ENCODE results near the gene TIMP2. TPM values are rescaled to one million over a fixed set of nuclear protein-coding genes. Genes with fewer than 3 reads are reported as not detected.

The TIMP2 gene
- total RNA-seq (1 to 10 TPM; 5.9 to 6.0 TPM), polyA plus RNA-seq (under 1 TPM in 1 of 2 donors, not detected in 1; 0.22 TPM)

- intact Hi-C loops (cut with micrococcal nuclease): loop anchor here (1.0 kb wide), 1 partner anchor 60 kb away; no protein-coding TSS in a partner anchor
- H3K4me3 Mint-ChIP-seq: peak within 1 kb of the TSS; percentile 75 to 90 (median 82)
- CTCF ChIA-PET (ENCODE audit: partially characterized antibody): no interaction called here
- peaks cover 0 to 2% (median 0%) of the 10 kb centered on the region in 8 donors for H3K9me3 Mint-ChIP-seq
- peak; percentile 55 to 74 (median 65) for DNase-seq
- H3K27ac ChIP-seq (ENCODE audit: low read depth, low read length): no peak within 1 kb of the TSS
- no peak within 1 kb of the TSS for H3K27ac Mint-ChIP-seq
- POLR2A ChIA-PET (ENCODE audit: partially characterized antibody): interaction anchor here (0.5 kb wide), 1 partner anchor 191 kb away, joined by 4 read pairs; no protein-coding TSS in a partner anchor
- H3K36me3 Mint-ChIP-seq: no peaks in the 10 kb centered on the region
- H3K4me1 ChIP-seq (ENCODE audit: insufficient read depth, low read length): peaks cover 15% of the 10 kb centered on the region
- H3K36me3 ChIP-seq (ENCODE audit: insufficient read depth, low read length): no peaks in the 10 kb centered on the region
- H3K4me1 Mint-ChIP-seq: peaks cover 5 to 18% (median 10%) of the 10 kb centered on the region in 4 donors
- no peaks in the 10 kb centered on the region for H3K27me3 ChIP-seq (ENCODE audit: insufficient read depth, low read length)
- H3K4me3 ChIP-seq (ENCODE audit: low read length in 2 of 2): peak within 1 kb of the TSS in 1 of 2 donors; percentile 54
- H3K9me3 ChIP-seq (ENCODE audit: control insufficient read depth in 1 of 2, low read length in 2 of 2): no peaks in the 10 kb centered on the region
- peaks cover 7 to 13% of the 10 kb centered on the region in 2 donors for H3K27me3 Mint-ChIP-seq
Observed at GRCh38 chr17:78925234-78925633, at the start of gene TIMP2. Gene TIMP2, minus strand, starts transcription at chr17:78925387. Its CDS starts 299 bp downstream, at chr17:78925088.

GRCh38 chr17:78973792-78974520 is 48.8 kb upstream of the TIMP2 start:
- H3K4me1 Mint-ChIP-seq: peaks cover 8 to 38% (median 18%) of the 10 kb centered on the region in 4 donors
- H3K27me3 ChIP-seq (ENCODE audit: insufficient read depth, low read length): no peaks in the 10 kb centered on the region
- no peak for DNase-seq
- intact Hi-C loops (cut with micrococcal nuclease): loop anchor here (5.0 kb wide), 1 partner anchor 527 kb away; no protein-coding TSS in a partner anchor
- POLR2A ChIA-PET (ENCODE audit: partially characterized antibody): no interaction called here
- no peaks in the 10 kb centered on the region for H3K36me3 ChIP-seq (ENCODE audit: insufficient read depth, low read length)
- H3K4me1 ChIP-seq (ENCODE audit: insufficient read depth, low read length): peaks cover 22% of the 10 kb centered on the region
- peaks cover 0 to 11% of the 10 kb centered on the region in 2 donors for H3K36me3 Mint-ChIP-seq
- no peaks in the 10 kb centered on the region for H3K27me3 Mint-ChIP-seq
- H3K4me3 ChIP-seq (ENCODE audit: low read length in 2 of 2): no peak overlapping the region
- H3K9me3 ChIP-seq (ENCODE audit: control insufficient read depth in 1 of 2, low read length in 2 of 2): no peaks in the 10 kb centered on the region
- H3K27ac Mint-ChIP-seq: no peak overlapping the region
- H3K27ac ChIP-seq (ENCODE audit: low read depth, low read length): no peak overlapping the region
- H3K9me3 Mint-ChIP-seq: no peaks in the 10 kb centered on the region
- no peak overlapping the region for H3K4me3 Mint-ChIP-seq
- CTCF ChIA-PET (ENCODE audit: partially characterized antibody): interaction anchor here (4.6 kb wide), 1 partner anchor 109 kb away, joined by 60 read pairs; no protein-coding TSS in a partner anchor

- no peak for DNase-seq
- no peaks in the 10 kb centered on the region for H3K27me3 ChIP-seq (ENCODE audit: insufficient read depth, low read length)
- Mint-ChIP-seq H3K27me3 (no peaks in the 10 kb centered on the region), H3K9me3 (no peaks in the 10 kb centered on the region), H3K4me3 (no peak overlapping the region), H3K4me1 (peaks cover 8 to 32% (median 18%) of the 10 kb centered on the region in 4 donors), H3K27ac (no peak overlapping the region), H3K36me3 (peaks cover 0 to 11% of the 10 kb centered on the region in 2 donors)
- no peak overlapping the region for H3K4me3 ChIP-seq (ENCODE audit: low read length in 2 of 2)
- H3K4me1 ChIP-seq (ENCODE audit: insufficient read depth, low read length): peaks cover 17% of the 10 kb centered on the region
- POLR2A ChIA-PET (ENCODE audit: partially characterized antibody): no interaction called here
- CTCF ChIA-PET (ENCODE audit: partially characterized antibody): interaction anchor here (2.6 to 4.6 kb wide), 2 partner anchors 31 to 108 kb away, joined by 11 to 60 read pairs; no protein-coding TSS in a partner anchor
- intact Hi-C loops (cut with micrococcal nuclease): loop anchor here (5.0 kb wide), 1 partner anchor 526 kb away; no protein-coding TSS in a partner anchor
- no peaks in the 10 kb centered on the region for H3K36me3 ChIP-seq (ENCODE audit: insufficient read depth, low read length)
- H3K9me3 ChIP-seq (ENCODE audit: control insufficient read depth in 1 of 2, low read length in 2 of 2): no peaks in the 10 kb centered on the region
- H3K27ac ChIP-seq (ENCODE audit: low read depth, low read length): no peak overlapping the region
Observed at GRCh38 chr17:78973196-78973595, 48.0 kb upstream of the TIMP2 start.

- CTCF ChIA-PET (ENCODE audit: partially characterized antibody): interaction anchor here (1.2 to 4.6 kb wide), 8 partner anchors 8 to 476 kb away, joined by 4 to 60 read pairs (median 7); partner anchors contain the start of gene LGALS3BP
- no peaks in the 10 kb centered on the region for H3K36me3 ChIP-seq (ENCODE audit: insufficient read depth, low read length)
- no peaks in the 10 kb centered on the region for H3K27me3 Mint-ChIP-seq
- H3K27ac ChIP-seq (ENCODE audit: low read depth, low read length): no peak overlapping the region
- H3K4me1 ChIP-seq (ENCODE audit: insufficient read depth, low read length): peaks cover 11% of the 10 kb centered on the region
- no peak overlapping the region for H3K27ac Mint-ChIP-seq
- no peaks in the 10 kb centered on the region for H3K27me3 ChIP-seq (ENCODE audit: insufficient read depth, low read length)
- H3K9me3 Mint-ChIP-seq: no peaks in the 10 kb centered on the region
- POLR2A ChIA-PET (ENCODE audit: partially characterized antibody): no interaction called here
- H3K4me1 Mint-ChIP-seq: peaks cover 7 to 26% (median 15%) of the 10 kb centered on the region in 4 donors
- no peak overlapping the region for H3K4me3 Mint-ChIP-seq
- H3K9me3 ChIP-seq (ENCODE audit: control insufficient read depth in 1 of 2, low read length in 2 of 2): no peaks in the 10 kb centered on the region
- intact Hi-C loops (cut with micrococcal nuclease): loop anchor here (5.0 kb wide), 1 partner anchor 525 kb away; no protein-coding TSS in a partner anchor
- peaks cover 0 to 11% of the 10 kb centered on the region in 2 donors for H3K36me3 Mint-ChIP-seq
- H3K4me3 ChIP-seq (ENCODE audit: low read length in 2 of 2): no peak overlapping the region
- no peak for DNase-seq
Observed at GRCh38 chr17:78972507-78973105, 47.4 kb upstream of the TIMP2 start.

GRCh38 chr17:78971756-78972506 is 46.7 kb upstream of the TIMP2 start:
- peaks cover 0 to 11% of the 10 kb centered on the region in 2 donors for H3K36me3 Mint-ChIP-seq
- peaks cover 5% of the 10 kb centered on the region for H3K4me1 ChIP-seq (ENCODE audit: insufficient read depth, low read length)
- H3K27ac ChIP-seq (ENCODE audit: low read depth, low read length): no peak overlapping the region
- ChIA-PET POLR2A (ENCODE audit: partially characterized antibody) (interaction anchor here (0.8 to 1.0 kb wide), 2 partner anchors 81 to 83 kb away, joined by 3 read pairs; no protein-coding TSS in a partner anchor), CTCF (ENCODE audit: partially characterized antibody) (interaction anchor here (1.2 to 4.6 kb wide), 8 partner anchors 9 to 475 kb away, joined by 4 to 60 read pairs (median 7); partner anchors contain the start of gene LGALS3BP)
- H3K4me1 Mint-ChIP-seq: peaks cover 5 to 20% (median 10%) of the 10 kb centered on the region in 4 donors
- H3K27me3 Mint-ChIP-seq: no peaks in the 10 kb centered on the region
- H3K4me3 ChIP-seq (ENCODE audit: low read length in 2 of 2): no peak overlapping the region
- no peaks in the 10 kb centered on the region for H3K9me3 ChIP-seq (ENCODE audit: control insufficient read depth in 1 of 2, low read length in 2 of 2)
- no peak for DNase-seq
- no peak overlapping the region for H3K4me3 Mint-ChIP-seq
- H3K27me3 ChIP-seq (ENCODE audit: insufficient read depth, low read length): no peaks in the 10 kb centered on the region
- intact Hi-C loops (cut with micrococcal nuclease): loop anchor here (1.0 to 5.0 kb wide), 2 partner anchors 475 to 525 kb away; no protein-coding TSS in a partner anchor
- H3K27ac Mint-ChIP-seq: peak overlapping the region in 1 of 7 donors; percentile 57
- no peaks in the 10 kb centered on the region for H3K9me3 Mint-ChIP-seq
- no peaks in the 10 kb centered on the region for H3K36me3 ChIP-seq (ENCODE audit: insufficient read depth, low read length)

- Mint-ChIP-seq H3K27me3 (no peaks in the 10 kb centered on the region), H3K4me1 (peaks cover 5 to 15% (median 10%) of the 10 kb centered on the region in 4 donors), H3K4me3 (no peak overlapping the region), H3K36me3 (peaks cover 0 to 11% of the 10 kb centered on the region in 2 donors), H3K9me3 (no peaks in the 10 kb centered on the region), H3K27ac (peak overlapping the region; percentile 27 to 88 (median 57))
- Histone ChIP-seq H3K4me3 (ENCODE audit: low read length in 2 of 2) (no peak overlapping the region), H3K27ac (ENCODE audit: low read depth, low read length) (no peak overlapping the region), H3K9me3 (ENCODE audit: control insufficient read depth in 1 of 2, low read length in 2 of 2) (no peaks in the 10 kb centered on the region), H3K36me3 (ENCODE audit: insufficient read depth, low read length) (no peaks in the 10 kb centered on the region), H3K27me3 (ENCODE audit: insufficient read depth, low read length) (no peaks in the 10 kb centered on the region), H3K4me1 (ENCODE audit: insufficient read depth, low read length) (peaks cover 5% of the 10 kb centered on the region)
- intact Hi-C loops (cut with micrococcal nuclease): loop anchor here (1.0 to 5.0 kb wide), 2 partner anchors 474 to 524 kb away; no protein-coding TSS in a partner anchor
- ChIA-PET CTCF (ENCODE audit: partially characterized antibody) (interaction anchor here (0.9 to 4.6 kb wide), 10 partner anchors 10 to 474 kb away, joined by 3 to 60 read pairs (median 6); partner anchors contain the start of gene LGALS3BP), POLR2A (ENCODE audit: partially characterized antibody) (interaction anchor here (0.8 to 1.0 kb wide), 2 partner anchors 80 to 82 kb away, joined by 3 read pairs; no protein-coding TSS in a partner anchor)
- peak; percentile 63 to 75 (median 66) for DNase-seq
Observed at GRCh38 chr17:78970834-78971755, 45.9 kb upstream of the TIMP2 start.

Measured in CD4-positive, alpha-beta memory T cell (primary cell).